ENCODE results near the gene CHSY3.

GRCh38 chr5:130109152-130109551 lies 204.9 kb downstream of the CHSY3 start:
- no peak for TF ChIP-seq ATF2 (tag by site-specific recombination; IDR thresholded peaks at IDR 0.05; ENCODE audit: low read depth)
- no peak for TF ChIP-seq CTCF (tag by site-specific recombination; IDR thresholded peaks at IDR 0.05)
- no peak for TF ChIP-seq ZBTB44 (tag by site-specific recombination; IDR thresholded peaks at IDR 0.05)
- no peak for TF ChIP-seq ZBTB20 (tag by site-specific recombination; IDR thresholded peaks at IDR 0.05)
- TF ChIP-seq ZBTB1 (tag by site-specific recombination; IDR thresholded peaks at IDR 0.05) = no peak
- TF ChIP-seq ZNF146 (tag by site-specific recombination; IDR thresholded peaks at IDR 0.05) = no peak
- TF ChIP-seq GLI2 (tag by site-specific recombination; IDR thresholded peaks at IDR 0.05; ENCODE audit: borderline replicate concordance, low read depth) = no peak
- TF ChIP-seq ZNF362 (tag by site-specific recombination; IDR thresholded peaks at IDR 0.05) = no peak
- TF ChIP-seq ZNF768 (tag by site-specific recombination; IDR thresholded peaks at IDR 0.05) = no peak
- no peak for TF ChIP-seq ZNF311 (tag by site-specific recombination; IDR thresholded peaks at IDR 0.05; ENCODE audit: borderline replicate concordance)
- TF ChIP-seq REST (tag by site-specific recombination; IDR thresholded peaks at IDR 0.05) = no peak
- TF ChIP-seq ZNF548 (tag by site-specific recombination; IDR thresholded peaks at IDR 0.05) = no peak
- no peak for TF ChIP-seq ZNF518A (tag by site-specific recombination; conservative IDR thresholded peaks at IDR 0.05; ENCODE audit: low read depth)

Measured in HEK293 (cell line).